GM03348 (cell line): Measurements from ENCODE around the gene CRYBG3.
"Not testable (repeated sequence)": the region's sequence is repeated elsewhere in the genome, so short reads cannot be mapped to it uniquely, and the experiment has no call there.

Source experiments
- DNase-seq: peaks from one replicate; pipeline ENCODE4 v3.0.0; 2012; ENCODE audit warnings: low spot score

The CRYBG3 gene

GRCh38 chr3:97821774-97822358 is at the start of gene CRYBG3:
Gene CRYBG3 (plus strand): TSS chr3:97822011. CDS start chr3:97822207, 196 bp downstream.
- DNase-seq = peak; percentile 97

- DNase-seq = no peak
These were observed 48.9 kb upstream of the CRYBG3 start for GRCh38 chr3:97772926-97773325.

- no peak for DNase-seq
These were observed 43.7 kb upstream of the CRYBG3 start for GRCh38 chr3:97778152-97778551.

GRCh38 chr3:97793420-97794019 is 28.3 kb upstream of the CRYBG3 start:
- DNase-seq = peak; percentile 52

- no peak for DNase-seq
These were observed 25.9 kb upstream of the CRYBG3 start for GRCh38 chr3:97795951-97796350.

GRCh38 chr3:97804471-97804870 is 17.3 kb upstream of the CRYBG3 start:
- no peak for DNase-seq

- peak; percentile 34 for DNase-seq
These were observed 10.9 kb upstream of the CRYBG3 start for GRCh38 chr3:97810779-97811390.

GRCh38 chr3:97815149-97815917 is 6.5 kb upstream of the CRYBG3 start:
- DNase-seq = no peak

GRCh38 chr3:97816811-97817210 is 5.0 kb upstream of the CRYBG3 start:
- DNase-seq = no peak

GRCh38 chr3:97817965-97818364 is 3.8 kb upstream of the CRYBG3 start:
- DNase-seq = no peak

- no peak for DNase-seq
These were observed 1.0 kb upstream of the CRYBG3 start for GRCh38 chr3:97820780-97821179.

- DNase-seq = peak; percentile 54
These were observed 481 bp upstream of the CRYBG3 start for GRCh38 chr3:97821287-97821773.

GRCh38 chr3:97822359-97822775 is 556 bp downstream of the CRYBG3 start:
- peak; percentile 75 for DNase-seq

- no peak for DNase-seq
These were observed 1.5 kb downstream of the CRYBG3 start for GRCh38 chr3:97823046-97824004.

- DNase-seq = no peak
These were observed 3.3 kb downstream of the CRYBG3 start for GRCh38 chr3:97825101-97825500.

- no peak for DNase-seq
These were observed 6.1 kb downstream of the CRYBG3 start for GRCh38 chr3:97827741-97828471.

GRCh38 chr3:97829198-97829597 is 7.4 kb downstream of the CRYBG3 start:
- DNase-seq = no peak

GRCh38 chr3:97830638-97831037 is 8.8 kb downstream of the CRYBG3 start:
- no peak for DNase-seq

GRCh38 chr3:97831140-97831539 is 9.3 kb downstream of the CRYBG3 start:
- no peak for DNase-seq

GRCh38 chr3:97833184-97833583 is 11.4 kb downstream of the CRYBG3 start:
- DNase-seq = not testable (repeated sequence)

GRCh38 chr3:97835761-97836160 is 13.9 kb downstream of the CRYBG3 start:
- DNase-seq = no peak
